Peyer's patch (tissue), 4 donors: Measurements from ENCODE around the gene CDH4.

Experiments
- CTCF ChIP-seq, 6 experiments: fragments of 450-650 bp in 4 of 6; fragments of 200-600 bp in 2 of 6; sonication (generic) in 1 of 6; IDR thresholded peaks; one replicate each; pipeline ENCODE4 v1.5.1; 2017 to 2019; ENCODE audit warnings: antibody characterized with exemption in 6 of 6, mild to moderate bottlenecking in 3 of 6, moderate library complexity in 1 of 6
- POLR2A ChIP-seq, 2 donors: fragments of 450-650 bp; IDR thresholded peaks; one replicate each; pipeline ENCODE4 v1.5.1; 2017; ENCODE audit warnings: antibody characterized with exemption in 2 of 2, mild to moderate bottlenecking in 2 of 2, moderate library complexity in 2 of 2

GRCh38 chr20:61752576-61752975 is 500.5 kb downstream of the CDH4 start:
- no peak for TF ChIP-seq CTCF (IDR thresholded peaks at IDR 0.05)
- TF ChIP-seq POLR2A (IDR thresholded peaks at IDR 0.05), result no peak
